Trophoblast cell (in vitro differentiated cells and primary cell): ENCODE measurements around the gene CPN1.
"Not testable (repeated sequence)": the region's sequence is repeated elsewhere in the genome, so short reads cannot be mapped to it uniquely, and the experiment has no call there.

Experiments
- DNase-seq, 2 donors: peaks; one replicate each; pipeline ENCODE4 v3.0.0-alpha.2; 2016
- H2AFZ ChIP-seq: 2 replicates; pipeline ENCODE4 v1.6.1; 2013; ENCODE audit warnings: low read length, moderate library complexity, mild to moderate bottlenecking; ENCODE audit not compliant: insufficient read depth, poor library complexity
- H2AK5ac ChIP-seq: 2 replicates; pipeline ENCODE4 v1.6.1; 2013; ENCODE audit warnings: mild to moderate bottlenecking, low read length
- H2BK120ac ChIP-seq: 2 replicates; pipeline ENCODE4 v1.6.1; 2013; ENCODE audit warnings: low read length, mild to moderate bottlenecking, moderate library complexity; ENCODE audit not compliant: insufficient read depth, poor library complexity
- H2BK12ac ChIP-seq: 2 replicates; pipeline ENCODE4 v1.6.1; 2013; ENCODE audit warnings: mild to moderate bottlenecking, low read length, moderate library complexity
- H2BK5ac ChIP-seq: 2 replicates; pipeline ENCODE4 v1.6.1; 2013; ENCODE audit warnings: low read length, low read depth, moderate library complexity, mild to moderate bottlenecking; ENCODE audit not compliant: poor library complexity
- H3K14ac ChIP-seq: 2 replicates; pipeline ENCODE4 v1.6.1; 2013; ENCODE audit warnings: mild to moderate bottlenecking, low read length
- H3K18ac ChIP-seq: 2 replicates; pipeline ENCODE4 v1.6.1; 2013; ENCODE audit warnings: mild to moderate bottlenecking, low read length
- H3K23ac ChIP-seq: 2 replicates; pipeline ENCODE4 v1.6.1; 2013; ENCODE audit warnings: low read length
- H3K27ac ChIP-seq: 2 replicates; pipeline ENCODE4 v1.5.1; 2013; ENCODE audit warnings: low read depth, mild to moderate bottlenecking, inconsistent platforms, low read length, moderate library complexity
- H3K27me3 ChIP-seq: 2 replicates; pipeline ENCODE4 v1.6.1; 2013; ENCODE audit warnings: inconsistent platforms, mild to moderate bottlenecking, low read length, moderate library complexity; ENCODE audit not compliant: insufficient read depth
- H3K36me3 ChIP-seq, 2 experiments: 1 replicate in 1 of 2; 2 replicates in 1 of 2; pipeline ENCODE4 v1.6.1; 2013; ENCODE audit warnings: low read length in 2 of 2, mild to moderate bottlenecking in 2 of 2, moderate library complexity in 1 of 2; ENCODE audit not compliant: insufficient read depth in 2 of 2, control insufficient read depth in 1 of 2
- H3K4ac ChIP-seq: 2 replicates; pipeline ENCODE4 v1.6.1; 2013; ENCODE audit warnings: low read depth, mild to moderate bottlenecking, low read length, moderate library complexity
- H3K4me1 ChIP-seq, 2 experiments: 1 replicate in 1 of 2; 2 replicates in 1 of 2; pipeline ENCODE4 v1.6.1; 2013; ENCODE audit warnings: low read length in 2 of 2, mild to moderate bottlenecking in 2 of 2, moderate library complexity in 1 of 2; ENCODE audit not compliant: insufficient read depth in 2 of 2, control insufficient read depth in 1 of 2
- H3K4me2 ChIP-seq: 2 replicates; pipeline ENCODE4 v1.6.1; 2013; ENCODE audit warnings: inconsistent platforms, mild to moderate bottlenecking, low read length, moderate library complexity
- H3K4me3 ChIP-seq: 2 replicates; pipeline ENCODE4 v1.5.1; 2013; ENCODE audit warnings: mild to moderate bottlenecking, low read depth, low read length, inconsistent platforms
- H3K79me1 ChIP-seq: one replicate; pipeline ENCODE4 v1.6.1; 2013; ENCODE audit warnings: low read length
- H3K79me2 ChIP-seq: 2 replicates; pipeline ENCODE4 v1.6.1; 2013; ENCODE audit warnings: low read length, mild to moderate bottlenecking; ENCODE audit not compliant: control insufficient read depth, insufficient read depth, poor library complexity
- H3K9ac ChIP-seq: 2 replicates; pipeline ENCODE4 v1.6.1; 2013; ENCODE audit warnings: mild to moderate bottlenecking, low read length
- H3K9me3 ChIP-seq: 2 replicates; pipeline ENCODE4 v1.6.1; 2013; ENCODE audit warnings: low read depth, mild to moderate bottlenecking, control low read depth, inconsistent platforms, low read length; ENCODE audit not compliant: insufficient read depth
- H4K12ac ChIP-seq: 2 replicates; pipeline ENCODE4 v1.6.1; 2013; ENCODE audit warnings: low read depth, mild to moderate bottlenecking, low read length, moderate library complexity
- H4K8ac ChIP-seq: 2 replicates; pipeline ENCODE4 v1.6.1; 2013; ENCODE audit warnings: low read depth, mild to moderate bottlenecking, low read length, moderate library complexity
- H4K91ac ChIP-seq: one replicate; pipeline ENCODE4 v1.6.1; 2013; ENCODE audit warnings: low read depth, mild to moderate bottlenecking, low read length, moderate library complexity
- WGBS: extraction: QIAGEN DNeasy Blood & Tissue Kit; methylation state at CpG from one replicate; pipeline ENCODE4 v1.1.7; 2013; ENCODE audit warnings: missing lambda C conversion rate; ENCODE audit not compliant: insufficient read length, insufficient coverage; ENCODE audit errors: extremely low coverage; 5-methylcytosine and 5-hydroxymethylcytosine counted together

Gene CPN1

DNA sequence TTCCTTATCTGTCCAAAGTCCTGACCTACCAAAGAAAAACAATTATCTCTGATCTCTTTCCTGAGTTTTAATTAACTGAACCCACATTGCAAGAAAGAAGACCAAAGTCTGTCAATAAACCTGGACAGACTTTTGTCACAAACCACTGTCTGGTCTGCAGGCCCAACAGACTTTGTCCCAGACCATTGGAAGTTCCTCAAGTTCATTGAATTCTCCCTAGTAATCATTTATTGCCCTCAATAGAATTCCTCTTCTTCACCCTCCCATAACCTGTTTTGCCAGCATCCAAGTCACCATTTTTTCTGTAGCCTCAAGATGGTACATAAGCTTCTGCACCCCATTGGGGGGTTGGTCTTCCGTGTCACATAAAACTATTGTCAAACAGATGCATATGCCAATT lies 68.0 kb downstream of the CPN1 start:
- no CpG with 5 or more reads among the region's 1 CpG for WGBS
- Histone ChIP-seq H3K9ac (no peak overlapping the region), H2BK120ac (no peak overlapping the region), H2AK5ac (no peak overlapping the region), H2BK12ac (peak overlapping the region; percentile 58), H4K91ac (no peak overlapping the region), H3K4me2 (no peak overlapping the region), H4K12ac (no peak overlapping the region), H3K4me3 (no peak overlapping the region), H4K8ac (no peak overlapping the region), H3K18ac (no peak overlapping the region), H3K14ac (no peak overlapping the region), H3K27ac (no peak overlapping the region), H3K79me2 (peaks cover 9% of the 10 kb centered on the region), H3K23ac (no peak overlapping the region), H3K4me1 (peaks cover 5 to 11% of the 10 kb centered on the region in 2 experiments), H2BK5ac (no peak overlapping the region), H3K27me3 (no peaks in the 10 kb centered on the region), H2AFZ (no peak overlapping the region), H3K36me3 (no peaks in the 10 kb centered on the region), H3K9me3 (no peaks in the 10 kb centered on the region), H3K4ac (no peak overlapping the region), H3K79me1 (peaks cover 16% of the 10 kb centered on the region)
- DNase-seq: no peak

DNA sequence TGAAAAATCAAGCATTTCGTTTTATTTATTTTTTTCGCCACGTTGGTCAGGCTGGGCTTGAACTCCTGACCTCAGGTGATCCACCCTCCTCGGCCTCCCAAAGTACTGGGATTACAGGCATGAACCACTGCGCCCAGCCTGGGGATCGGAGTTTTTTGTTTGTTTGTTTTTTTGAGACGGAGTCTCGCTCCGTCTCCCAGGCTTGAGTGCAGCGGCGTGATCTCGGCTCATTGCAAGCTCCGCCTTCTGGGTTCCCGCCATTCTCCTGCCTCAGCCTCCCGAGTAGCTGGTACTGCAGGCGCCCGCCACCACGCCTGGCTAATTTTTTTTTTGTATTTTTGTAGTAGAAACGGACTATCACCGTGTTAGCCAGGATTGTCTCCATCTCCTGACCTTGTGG lies 69.8 kb downstream of the CPN1 start:
- H2AFZ ChIP-seq, H4K12ac ChIP-seq, H3K4me2 ChIP-seq, H3K4me3 ChIP-seq, H3K27me3 ChIP-seq, H3K23ac ChIP-seq, H3K9me3 ChIP-seq, H3K9ac ChIP-seq, H3K36me3 ChIP-seq, H2AK5ac ChIP-seq, H3K14ac ChIP-seq: not testable (repeated sequence)
- Histone ChIP-seq H4K91ac (peak overlapping the region; percentile 52), H3K18ac (peak overlapping the region; percentile 54), H2BK5ac (peak overlapping the region; percentile 60), H3K79me2 (peaks cover 13% of the 10 kb centered on the region), H4K8ac (peak overlapping the region; percentile 73), H3K4me1 (peaks cover 10 to 14% of the 10 kb centered on the region in 2 experiments), H3K4ac (peak overlapping the region; percentile 43), H3K27ac (peak overlapping the region; percentile 48), H3K79me1 (peaks cover 17% of the 10 kb centered on the region), H2BK12ac (peak overlapping the region; percentile 93), H2BK120ac (peak overlapping the region; percentile 89)
- WGBS: no CpG with 5 or more reads among the region's 20 CpGs
- DNase-seq: peak; percentile 65 to 76

DNA sequence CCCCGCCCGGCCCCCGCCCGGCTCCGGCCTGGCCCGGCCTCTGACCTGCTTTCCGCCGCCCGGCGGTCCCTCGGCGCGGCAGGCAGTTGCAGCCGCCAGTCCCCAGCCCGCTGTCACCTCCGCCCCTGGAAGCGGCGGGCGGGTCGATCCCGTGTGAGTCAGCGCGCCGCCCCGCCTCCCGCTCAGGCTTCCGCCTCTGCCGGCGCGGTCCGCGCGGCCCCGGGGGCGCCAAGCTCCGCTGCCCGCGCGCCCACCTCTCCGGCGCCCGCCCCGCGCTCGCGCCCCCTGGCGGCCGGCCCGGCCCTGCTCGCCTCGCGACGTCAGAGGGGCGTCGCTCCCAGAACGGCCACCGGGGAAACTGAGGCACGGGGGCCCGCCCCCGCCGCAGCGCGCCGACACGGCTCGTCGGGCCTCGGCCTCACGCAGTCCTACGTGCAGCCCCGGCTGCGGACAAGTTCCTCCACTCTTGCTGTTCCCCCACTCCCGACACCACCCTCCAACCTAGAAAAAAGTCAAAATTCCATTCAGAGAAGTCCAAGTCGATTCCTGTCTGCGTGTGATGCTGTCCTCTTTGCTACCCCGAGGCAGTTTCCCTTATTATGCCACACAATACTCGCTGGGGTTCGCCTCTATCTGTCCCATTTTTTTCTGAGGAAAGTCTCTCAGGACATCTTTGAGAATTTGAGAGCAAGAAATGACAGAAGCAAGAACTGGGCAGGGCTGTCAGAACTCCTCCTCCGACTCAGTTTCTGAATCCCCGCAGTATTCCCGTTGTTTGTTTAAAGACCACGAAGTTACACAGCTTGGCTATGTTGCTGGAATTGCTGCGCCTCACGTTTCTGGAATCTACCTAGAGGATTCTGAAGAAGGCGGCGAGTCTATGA lies 71.6 kb downstream of the CPN1 start, which contains the start of gene DNMBP:
Gene DNMBP, minus strand, starts transcription at position 155 of the 884 bp plus-strand sequence. CDS start 37,823 bp downstream, outside the sequence.
- Histone ChIP-seq H3K4me2 (peak within 1 kb of the TSS; percentile 95), H3K36me3 (no peaks in the 10 kb centered on the region), H3K9me3 (no peaks in the 10 kb centered on the region), H4K8ac (peak within 1 kb of the TSS; percentile 81), H3K79me1 (peaks cover 21% of the 10 kb centered on the region), H2BK12ac (peak within 1 kb of the TSS; percentile 78), H3K27me3 (no peaks in the 10 kb centered on the region), H3K4ac (peak within 1 kb of the TSS; percentile 50), H3K4me1 (peaks cover 15 to 19% of the 10 kb centered on the region in 2 experiments), H2AFZ (peak within 1 kb of the TSS; percentile 95), H2AK5ac (peak within 1 kb of the TSS; percentile 82), H4K12ac (peak within 1 kb of the TSS; percentile 69), H3K18ac (peak within 1 kb of the TSS; percentile 98), H3K4me3 (peak within 1 kb of the TSS; percentile 96), H3K23ac (peak within 1 kb of the TSS; percentile 97), H4K91ac (peak within 1 kb of the TSS; percentile 95), H3K9ac (peak within 1 kb of the TSS; percentile 98), H2BK5ac (peak within 1 kb of the TSS; percentile 93), H3K27ac (peak within 1 kb of the TSS; percentile 94), H2BK120ac (peak within 1 kb of the TSS; percentile 93), H3K14ac (peak within 1 kb of the TSS; percentile 92), H3K79me2 (peaks cover 15% of the 10 kb centered on the region)
- peak; percentile 90 to 97 for DNase-seq
- WGBS: no CpG with 5 or more reads among the region's 86 CpGs

DNA sequence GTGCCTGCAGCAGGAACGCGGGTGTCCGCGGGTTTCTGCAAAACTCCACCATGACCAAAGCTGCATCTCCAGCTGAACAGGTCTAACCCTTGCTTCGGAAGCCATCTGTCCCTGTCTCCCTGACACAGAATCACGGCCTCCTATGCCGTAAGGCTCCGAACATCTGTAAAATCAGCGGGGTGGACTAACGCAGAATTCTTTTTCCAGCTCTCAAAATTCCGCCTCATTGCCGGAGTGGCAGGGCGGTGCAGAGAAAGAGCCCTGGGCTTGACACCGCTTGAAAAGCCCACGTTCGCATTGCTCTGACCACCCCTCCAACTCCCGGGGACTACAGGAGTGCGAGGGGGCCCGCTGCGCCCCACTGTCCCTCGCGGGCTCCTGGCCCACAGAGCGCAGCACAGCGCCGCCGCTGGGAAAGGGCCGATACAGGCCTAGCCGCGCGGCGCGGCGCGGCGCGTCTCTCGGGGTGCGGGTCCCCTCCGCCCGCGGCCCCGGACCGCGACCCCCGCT lies 72.3 kb downstream of the CPN1 start:
- Histone ChIP-seq H3K4me1 (peaks cover 15 to 19% of the 10 kb centered on the region in 2 experiments), H3K14ac (peak overlapping the region; percentile 57), H3K4me3 (peak overlapping the region; percentile 96), H3K4ac (peak overlapping the region; percentile 50), H4K91ac (peak overlapping the region; percentile 63), H3K36me3 (no peaks in the 10 kb centered on the region), H3K23ac (peak overlapping the region; percentile 97), H2AK5ac (peak overlapping the region; percentile 82), H3K9me3 (no peaks in the 10 kb centered on the region), H3K79me1 (peaks cover 22% of the 10 kb centered on the region), H4K12ac (peak overlapping the region; percentile 8), H2AFZ (peak overlapping the region; percentile 38), H2BK120ac (peak overlapping the region; percentile 29), H3K9ac (peak overlapping the region; percentile 98), H2BK12ac (peak overlapping the region; percentile 62), H3K27me3 (no peaks in the 10 kb centered on the region), H3K18ac (peak overlapping the region; percentile 96), H3K79me2 (peaks cover 16% of the 10 kb centered on the region), H3K4me2 (peak overlapping the region; percentile 95), H4K8ac (peak overlapping the region; percentile 81), H3K27ac (peak overlapping the region; percentile 94), H2BK5ac (peak overlapping the region; percentile 93)
- no CpG with 5 or more reads among the region's 45 CpGs for WGBS
- DNase-seq: peak; percentile 39 to 65
